B cell (primary cell): ENCODE data around the gene PTPN22. TPM values are rescaled to one million over a fixed set of nuclear protein-coding genes. Genes with fewer than 3 reads are reported as not detected.

Experiments
- ATAC-seq: fragments of 200-7000 bp; cut with Tn5 transposase; one replicate; pipeline ENCODE4 v1.10.0; 2021; ENCODE audit warnings: low read depth, mild to moderate bottlenecking, moderate number of reproducible peaks, moderate library complexity
- CTCF ChIA-PET: fragments of 350-600 bp; sonication (Branson Sonifier 250); formaldehyde crosslinking; loops from one replicate; lab custom pipeline; 2021; ENCODE audit warnings: antibody characterized with exemption, inconsistent platforms; lab: Charles Lee
- POLR2A ChIA-PET: fragments of 350-600 bp; sonication (Branson Sonifier 250); formaldehyde crosslinking; loops from one replicate; lab custom pipeline; 2021; ENCODE audit warnings: antibody characterized with exemption; lab: Charles Lee
- DNase-seq: peaks from one replicate; pipeline ENCODE4 v3.0.0; 2013
- H2AFZ ChIP-seq: 2 replicates; pipeline ENCODE4 v1.6.1; 2012; ENCODE audit warnings: mild to moderate bottlenecking, low read depth, low read length; ENCODE audit not compliant: insufficient read depth, poor library complexity, severe bottlenecking
- H3K27ac ChIP-seq, 2 donors: 1 replicate in 1 of 2; 2 replicates in 1 of 2; pipeline ENCODE4 v1.5.1; 2012 to 2013; ENCODE audit warnings: low read length in 2 of 2, mild to moderate bottlenecking in 2 of 2, moderate library complexity in 1 of 2
- H3K27me3 ChIP-seq, 4 experiments: fragments of 200-600 bp in 1 of 4; sonication (generic) in 1 of 4; replicated peaks in 1 of 4; 1 replicate in 2 of 4; 2 replicates in 2 of 4; pipeline versions ENCODE4 v1.6.1 to v1.7.0; 2013 to 2016; ENCODE audit warnings: low read length in 3 of 4, mild to moderate bottlenecking in 2 of 4, mixed read lengths in 1 of 4, moderate library complexity in 1 of 4; ENCODE audit not compliant: insufficient read depth in 4 of 4, control insufficient read depth in 3 of 4; ENCODE audit errors: control extremely low read depth in 1 of 4
- H3K36me3 ChIP-seq, 2 experiments: replicated peaks in 1 of 2; 1 replicate in 1 of 2; 2 replicates in 1 of 2; pipeline versions ENCODE4 v1.6.1 to v1.7.1; 2013; ENCODE audit warnings: low read length in 1 of 2; ENCODE audit not compliant: insufficient read depth in 2 of 2, control insufficient read depth in 1 of 2; ENCODE audit errors: control extremely low read depth in 1 of 2, extremely low read depth in 1 of 2
- H3K4me1 ChIP-seq, 2 donors: fragments of 200-600 bp in 1 of 2; sonication (generic) in 1 of 2; 1 replicate in 1 of 2; 2 replicates in 1 of 2; pipeline versions ENCODE4 v1.5.1 to v1.6.1; 2013 to 2017; ENCODE audit warnings: low read length in 2 of 2; ENCODE audit not compliant: control insufficient read depth in 2 of 2, insufficient read depth in 2 of 2
- H3K4me2 ChIP-seq: replicated peaks from 2 replicates; pipeline ENCODE3; 2012; ENCODE audit warnings: mild to moderate bottlenecking, low read depth, low read length; ENCODE audit not compliant: poor library complexity, severe bottlenecking
- H3K4me3 ChIP-seq, 5 experiments: fragments of 200-600 bp in 1 of 5; sonication (generic) in 1 of 5; 1 replicate in 3 of 5; 2 replicates in 2 of 5; pipeline versions ENCODE4 v1.5.1 to v1.7.0; 2011 to 2016; ENCODE audit warnings: low read length in 4 of 5, mild to moderate bottlenecking in 4 of 5, low read depth in 2 of 5, control low read depth in 1 of 5, moderate library complexity in 1 of 5; ENCODE audit not compliant: insufficient read depth in 1 of 5; ENCODE audit errors: control extremely low read depth in 1 of 5, extremely low read depth in 1 of 5
- H3K79me2 ChIP-seq: fragments of 200-600 bp; sonication (generic); one replicate; pipeline ENCODE4 v1.6.0; 2016; ENCODE audit warnings: low read length; ENCODE audit not compliant: control insufficient read depth, insufficient read depth
- H3K9ac ChIP-seq: fragments of 200-600 bp; sonication (generic); 2 replicates; pipeline ENCODE4 v1.6.1; 2017; ENCODE audit warnings: mild to moderate bottlenecking, low read length, moderate library complexity
- H3K9me3 ChIP-seq, 3 donors: one replicate each; pipeline versions ENCODE4 v1.6.1 to v1.7.1; 2013; ENCODE audit warnings: low read length in 2 of 3; ENCODE audit not compliant: control insufficient read depth in 2 of 3, insufficient read depth in 1 of 3; ENCODE audit errors: control extremely low read depth in 1 of 3
- H4K20me1 ChIP-seq: 2 replicates; pipeline ENCODE4 v1.6.0; 2012; ENCODE audit warnings: mild to moderate bottlenecking, low read length; ENCODE audit not compliant: insufficient read depth, control insufficient read depth, poor library complexity, severe bottlenecking
- H3K27ac Mint-ChIP-seq: one replicate; pipeline ENCODE4 v1.8.0; 2021; ENCODE audit warnings: mixed read lengths
- H3K27me3 Mint-ChIP-seq: one replicate; pipeline ENCODE4 v1.8.0; 2021; ENCODE audit warnings: mixed read lengths
- H3K4me1 Mint-ChIP-seq: one replicate; pipeline ENCODE4 v1.8.0; 2021; ENCODE audit warnings: mixed read lengths
- H3K4me3 Mint-ChIP-seq: one replicate; pipeline ENCODE4 v1.8.0; 2021; ENCODE audit warnings: mixed read lengths
- H3K9me3 Mint-ChIP-seq: one replicate; pipeline ENCODE4 v1.8.0; 2022; ENCODE audit warnings: mixed read lengths; ENCODE audit not compliant: insufficient read depth
- CTCF ChIP-seq: fragments of 200-600 bp; IDR thresholded peaks from one replicate; pipeline ENCODE4 v1.8.0; 2022; ENCODE audit warnings: antibody characterized with exemption, mild to moderate bottlenecking
- EZH2 ChIP-seq: IDR thresholded peaks from 2 replicates; pipeline ENCODE4 v1.6.1; 2012; ENCODE audit warnings: borderline replicate concordance, low read depth, mild to moderate bottlenecking, moderate library complexity, low read length; ENCODE audit not compliant: insufficient read depth, poor library complexity, severe bottlenecking
- WGBS: methylation state at CpG from one replicate; pipeline ENCODE4 v1.1.5; 2013; ENCODE audit warnings: missing lambda C conversion rate; ENCODE audit not compliant: insufficient coverage; 5-methylcytosine and 5-hydroxymethylcytosine counted together
- intact Hi-C: fragments of 100-400 bp; cut with micrococcal nuclease; formaldehyde crosslinking; loops from one replicate; pipeline ENCODE4 v1.10.0; 2022
- polyA plus RNA-seq: library from polyadenylated mRNA; depleted of rRNA; stranded (reverse); fragments of >200 nt; gene quantifications from 2 replicates; pipeline ENCODE4 v1.2.3, GENCODE V29; 2012
- total RNA-seq, 2 donors: library from RNA; stranded (reverse); fragments of 120-200 nt in 1 of 2; gene quantifications; 1 replicate in 1 of 2; 2 replicates in 1 of 2; pipeline versions ENCODE4 v1.2.3 to v1.2.4, GENCODE V29; 2013 to 2022

PTPN22 gene
- total and polyA plus RNA-seq, 2 donors (not counting 1 experiment from before 2014, with no cell fraction given) = 14.3 to 37.4 TPM

- POLR2A ChIA-PET = no interaction called here
- no peak overlapping the region for H3K27ac Mint-ChIP-seq
Measured at GRCh38 chr1:113846391-113847035, 25.0 kb downstream of the PTPN22 start.

More at GRCh38 chr1:113846391-113847035, 25.0 kb downstream of the PTPN22 start:
- Histone ChIP-seq H3K4me1 (no peaks in the 10 kb centered on the region), H2AFZ (no peak overlapping the region), H3K79me2 (no peaks in the 10 kb centered on the region), H3K9me3 (peaks cover 1 to 4% (median 3%) of the 10 kb centered on the region in 3 donors), H3K27me3 (no peaks in the 10 kb centered on the region), H3K4me3 (no peak overlapping the region), H3K36me3 (peaks cover 7 to 27% of the 10 kb centered on the region in 2 experiments), H3K9ac (no peak overlapping the region), H3K4me2 (no peak overlapping the region), H3K27ac (no peak overlapping the region), H4K20me1 (no peaks in the 10 kb centered on the region)
- no peak overlapping the region for H3K4me3 Mint-ChIP-seq
- DNase-seq (no peak), ATAC-seq (no peak)
- TF ChIP-seq EZH2 (no peak), CTCF (no peak)
- peaks cover 5% of the 10 kb centered on the region for H3K4me1 Mint-ChIP-seq
- H3K9me3 Mint-ChIP-seq = no peaks in the 10 kb centered on the region
- no peaks in the 10 kb centered on the region for H3K27me3 Mint-ChIP-seq
- intact Hi-C loops = no loop called here
- CTCF ChIA-PET = no interaction called here
- no CpG with 5 or more reads among the region's 2 CpGs for WGBS
